OCI-LY7 (cell line): ENCODE results near the gene SLC30A9. TPM values are rescaled to one million over a fixed set of nuclear protein-coding genes. Genes with fewer than 3 reads are reported as not detected.

Source experiments
- BruUV-seq: library from RNA; stranded (reverse); fragments of 400-500 nt; replicated peaks from 2 replicates; lab custom pipeline; 2021; lab: Mats Ljungman, UMichigan
- CTCF ChIA-PET: fragments of 300-600 bp; sonication (Branson Sonifier 250); formaldehyde crosslinking; loops from one replicate; lab custom pipeline; 2022; ENCODE audit warnings: antibody characterized with exemption; ENCODE audit not compliant: unreplicated experiment; lab: Charles Lee
- POLR2A ChIA-PET: fragments of 300-600 bp; sonication (Branson Sonifier 250); formaldehyde crosslinking; loops from one replicate; lab custom pipeline; 2022; ENCODE audit warnings: antibody characterized with exemption; lab: Charles Lee
- DNase-seq: peaks from one replicate; pipeline ENCODE4 v3.0.0-alpha.2; 2015; ENCODE audit warnings: low spot score
- H2AFZ ChIP-seq: fragments of 200-600 bp; sonication (generic), shearing (Covaris generic); 2 replicates; pipeline ENCODE4 v1.6.1; 2014; ENCODE audit warnings: mild to moderate bottlenecking, antibody characterized with exemption, low read length, moderate library complexity
- H3K27ac ChIP-seq: fragments of 200-600 bp; sonication (generic); 2 replicates; pipeline ENCODE4 v1.5.1; 2014; ENCODE audit warnings: mixed run types, low read depth, mild to moderate bottlenecking, moderate library complexity, low read length, inconsistent platforms; ENCODE audit not compliant: poor library complexity, severe bottlenecking
- H3K36me3 ChIP-seq: fragments of 200-600 bp; sonication (generic); 2 replicates; pipeline ENCODE4 v1.6.1; 2014; ENCODE audit warnings: mild to moderate bottlenecking, antibody characterized with exemption, low read length, moderate library complexity, mixed read lengths; ENCODE audit not compliant: insufficient read depth
- H3K4me1 ChIP-seq: fragments of 200-600 bp; sonication (generic); 2 replicates; pipeline ENCODE4 v1.5.1; 2014; ENCODE audit warnings: mild to moderate bottlenecking, low read length; ENCODE audit not compliant: insufficient read depth, poor library complexity, severe bottlenecking
- H3K4me2 ChIP-seq: fragments of 200-600 bp; sonication (generic); 2 replicates; pipeline ENCODE4 v1.6.1; 2014; ENCODE audit warnings: mild to moderate bottlenecking, low read length
- H3K4me3 ChIP-seq: fragments of 200-600 bp; sonication (generic); 2 replicates; pipeline ENCODE4 v1.5.1; 2014; ENCODE audit warnings: mild to moderate bottlenecking, low read depth, low read length; ENCODE audit not compliant: poor library complexity, severe bottlenecking
- H3K79me2 ChIP-seq: fragments of 200-600 bp; sonication (generic); 2 replicates; pipeline ENCODE4 v1.6.1; 2016; ENCODE audit warnings: low read depth, mild to moderate bottlenecking, low read length, moderate library complexity, mixed read lengths; ENCODE audit not compliant: insufficient read depth
- H3K9me2 ChIP-seq: fragments of 200-600 bp; sonication (generic); 2 replicates; pipeline ENCODE4 v1.6.1; 2016; ENCODE audit warnings: mild to moderate bottlenecking, low read length, mixed read lengths; ENCODE audit not compliant: insufficient read depth
- H3K9me3 ChIP-seq: fragments of 200-600 bp; sonication (generic); 2 replicates; pipeline ENCODE4 v1.6.1; 2014; ENCODE audit warnings: mild to moderate bottlenecking, mixed run types, low read length, mixed read lengths
- H4K20me1 ChIP-seq: fragments of 200-600 bp; sonication (generic); 2 replicates; pipeline ENCODE4 v1.6.1; 2014; ENCODE audit warnings: mild to moderate bottlenecking, antibody characterized with exemption, low read length, moderate library complexity, mixed read lengths; ENCODE audit not compliant: insufficient read depth
- CTCF ChIP-seq: fragments of 200-600 bp; sonication (generic); conservative IDR thresholded peaks from 2 replicates; pipeline ENCODE4 v1.5.1; 2014; ENCODE audit warnings: mild to moderate bottlenecking, antibody characterized with exemption, low read length, moderate library complexity, mixed read lengths
- EZH2phosphoT487 ChIP-seq: fragments of 200-600 bp; sonication (generic); IDR thresholded peaks from 2 replicates; pipeline ENCODE4 v1.6.1; 2018; ENCODE audit warnings: low read depth, borderline replicate concordance, mild to moderate bottlenecking, mixed run types, antibody characterized with exemption, low read length, moderate library complexity, mixed read lengths
- intact Hi-C: fragments of 100-400 bp; cut with micrococcal nuclease; formaldehyde crosslinking; loops from one replicate; pipeline ENCODE4 v1.10.0; 2022; ENCODE audit not compliant: unreplicated experiment
- total RNA-seq, 2 experiments: library from RNA; depleted of rRNA in 1 of 2; stranded (reverse); fragments of >200 nt in 1 of 2; shearing (Covaris generic) in 1 of 2; gene quantifications; 2 replicates each; pipeline ENCODE4 v1.2.3, GENCODE V29; 2014 to 2022

The SLC30A9 gene
- total RNA-seq, 2 experiments from 2014 or later, result 33.8 to 40.8 TPM

- H2AFZ ChIP-seq, result no peak overlapping the region
- ChIA-PET POLR2A (no interaction called here), CTCF (no interaction called here)
- H3K27ac ChIP-seq, result no peak overlapping the region
- TF ChIP-seq EZH2phosphoT487 (no peak), CTCF (no peak)
- no peak overlapping the region for H3K4me2 ChIP-seq
- no peaks in the 10 kb centered on the region for H3K4me1 ChIP-seq
- H3K9me3 ChIP-seq, result no peaks in the 10 kb centered on the region
- H3K79me2 ChIP-seq, result no peaks in the 10 kb centered on the region
- no peak for DNase-seq
- no peaks in the 10 kb centered on the region for H4K20me1 ChIP-seq
- H3K9me2 ChIP-seq, result no peaks in the 10 kb centered on the region
- no TSS peak for BruUV-seq
- H3K4me3 ChIP-seq, result no peak overlapping the region
- peaks cover 15% of the 10 kb centered on the region; the same call in 1 of the 2 replicates for H3K36me3 ChIP-seq
- intact Hi-C loops, result no loop called here
Measured at GRCh38 chr4:42066402-42066801, 76.1 kb downstream of the SLC30A9 start.

- H3K4me1 ChIP-seq, result no peaks in the 10 kb centered on the region
- no peak overlapping the region for H3K4me2 ChIP-seq
- no peaks in the 10 kb centered on the region for H3K9me3 ChIP-seq
- no peaks in the 10 kb centered on the region for H3K79me2 ChIP-seq
- no peak overlapping the region for H2AFZ ChIP-seq
- no peak for TF ChIP-seq EZH2phosphoT487
- TF ChIP-seq CTCF, result no peak
- BruUV-seq, result no TSS peak
- intact Hi-C loops, result no loop called here
- H3K4me3 ChIP-seq, result no peak overlapping the region
- ChIA-PET POLR2A (interaction anchor here (0.5 kb wide), 1 partner anchor 123 kb away, joined by 3 read pairs; no protein-coding TSS in a partner anchor), CTCF (no interaction called here)
- DNase-seq, result no peak
- H3K36me3 ChIP-seq, result peaks cover 14% of the 10 kb centered on the region; the same call in 1 of the 2 replicates
- no peaks in the 10 kb centered on the region for H4K20me1 ChIP-seq
- H3K27ac ChIP-seq, result no peak overlapping the region
- H3K9me2 ChIP-seq, result no peaks in the 10 kb centered on the region
Measured at GRCh38 chr4:42067264-42067663, 76.9 kb downstream of the SLC30A9 start.

- no peaks in the 10 kb centered on the region for H3K79me2 ChIP-seq
- intact Hi-C loops, result no loop called here
- no peak overlapping the region for H2AFZ ChIP-seq
- ChIA-PET POLR2A (no interaction called here), CTCF (no interaction called here)
- no peaks in the 10 kb centered on the region for H3K4me1 ChIP-seq
- DNase-seq, result no peak
- H3K27ac ChIP-seq, result no peak overlapping the region
- H3K4me3 ChIP-seq, result no peak overlapping the region
- no peaks in the 10 kb centered on the region for H3K9me2 ChIP-seq
- peaks cover 3% of the 10 kb centered on the region for H3K36me3 ChIP-seq
- H4K20me1 ChIP-seq, result no peaks in the 10 kb centered on the region
- BruUV-seq, result no TSS peak
- no peak for TF ChIP-seq EZH2phosphoT487
- no peak for TF ChIP-seq CTCF
- no peak overlapping the region for H3K4me2 ChIP-seq
- H3K9me3 ChIP-seq, result no peaks in the 10 kb centered on the region
Measured at GRCh38 chr4:42070463-42070862, 80.1 kb downstream of the SLC30A9 start.
